Measurements from ENCODE around the gene FOXK1. TPM values are rescaled to one million over a fixed set of nuclear protein-coding genes. Genes with fewer than 3 reads are reported as not detected.

Gene FOXK1
- total RNA-seq, 2 donors from 2014 or later, result 17.3 to 47.5 TPM

DNA sequence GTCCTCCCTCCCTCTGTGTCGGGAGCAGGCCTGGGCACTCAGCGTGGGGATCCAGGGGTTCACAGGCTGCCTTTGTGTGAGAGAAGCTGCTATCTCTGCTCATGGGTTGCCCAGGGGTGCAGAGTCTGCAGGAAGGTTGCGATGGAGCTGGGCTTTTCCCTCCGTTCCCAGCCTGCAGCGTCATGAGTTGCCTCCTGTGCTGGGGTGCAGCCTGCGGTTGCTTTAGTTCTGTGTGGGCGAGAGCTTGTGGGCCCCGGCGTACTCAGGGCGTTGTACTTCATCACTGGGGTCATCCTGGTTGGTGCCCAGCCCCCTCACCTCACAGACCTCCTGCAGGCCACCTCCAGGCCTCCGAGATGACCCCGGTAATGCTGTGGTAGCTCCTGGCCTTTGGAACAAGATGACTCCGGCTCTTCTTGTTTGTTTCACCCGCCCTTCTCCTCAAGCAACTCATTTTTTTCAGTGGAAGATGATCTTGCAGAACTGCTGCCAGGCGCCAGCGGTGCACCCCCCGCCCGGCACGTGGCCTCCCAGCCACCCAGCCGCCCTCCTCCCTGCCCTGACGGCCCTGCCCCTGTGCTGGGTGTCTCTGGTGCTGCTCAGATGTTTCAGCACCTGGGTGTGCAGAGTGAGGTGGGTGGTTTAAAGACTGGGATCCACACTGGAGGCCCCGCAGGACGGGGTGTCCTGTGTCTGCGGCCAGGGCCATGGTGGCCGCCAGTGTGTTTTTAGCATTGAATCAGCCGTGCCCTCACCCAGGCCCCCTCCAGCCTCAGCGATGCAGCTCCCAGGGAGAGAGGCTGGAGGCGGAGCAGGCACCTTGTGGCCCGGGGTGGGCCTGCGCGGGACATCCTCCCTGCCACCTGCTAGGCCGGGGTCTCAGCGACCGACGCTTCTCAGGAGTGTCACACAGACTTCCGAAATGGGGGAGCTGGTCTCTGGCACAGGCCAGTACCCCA, 100.5 kb downstream of the FOXK1 start:
- intact Hi-C loops (cut with DNase I), result no loop called here
- peaks cover 21 to 23% of the 10 kb centered on the region in 2 donors for H3K36me3 ChIP-seq

DNA sequence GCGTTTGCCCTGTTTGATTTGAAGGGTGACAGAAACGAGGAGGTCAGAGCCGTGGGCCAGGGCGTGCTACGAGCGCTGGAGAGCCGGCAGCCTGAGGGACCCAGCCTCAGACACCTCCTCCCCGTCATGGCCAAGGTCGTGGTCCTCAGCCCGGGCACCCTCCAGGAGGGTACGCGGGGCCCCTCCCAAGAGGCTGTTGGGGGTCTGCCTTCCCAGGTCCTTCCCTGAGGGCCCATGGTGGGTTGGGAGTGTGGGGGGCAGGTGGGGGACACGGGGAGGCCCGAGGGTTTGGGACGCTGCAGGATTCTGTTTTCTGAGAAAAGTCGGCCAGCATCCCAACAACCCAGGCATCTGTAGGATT, 101.2 kb downstream of the FOXK1 start:
- intact Hi-C loops (cut with DNase I), result no loop called here
- 91% methylated on average over 16 of the region's 16 CpGs for WGBS
- no peak for TF ChIP-seq POLR2A (IDR thresholded peaks at IDR 0.05)
- H3K9me3 ChIP-seq, result no peaks in the 10 kb centered on the region
- H3K4me1 ChIP-seq (replicated peaks), result no peaks in the 10 kb centered on the region
- no peak overlapping the region for H3K4me3 ChIP-seq
- no peak for DNase-seq (ENCODE audit: low spot score)
- H3K36me3 ChIP-seq, result peaks cover 21 to 23% of the 10 kb centered on the region in 2 donors
- H3K27me3 ChIP-seq (replicated peaks; ENCODE audit: insufficient read depth), result no peaks in the 10 kb centered on the region
- H3K27ac ChIP-seq, result no peak overlapping the region

More for the DNA sequence above, 100.5 kb downstream of the FOXK1 start:
- WGBS, result 93% methylated on average over 36 of the region's 36 CpGs
- DNase-seq (ENCODE audit: low spot score), result no peak
- no peak overlapping the region for H3K4me3 ChIP-seq
- H3K27ac ChIP-seq, result no peak overlapping the region
- no peaks in the 10 kb centered on the region for H3K4me1 ChIP-seq (replicated peaks)
- TF ChIP-seq POLR2AphosphoS5 (IDR thresholded peaks at IDR 0.05) (no peak), POLR2A (IDR thresholded peaks at IDR 0.05) (no peak)
- TF ChIP-seq, protein P1, sequence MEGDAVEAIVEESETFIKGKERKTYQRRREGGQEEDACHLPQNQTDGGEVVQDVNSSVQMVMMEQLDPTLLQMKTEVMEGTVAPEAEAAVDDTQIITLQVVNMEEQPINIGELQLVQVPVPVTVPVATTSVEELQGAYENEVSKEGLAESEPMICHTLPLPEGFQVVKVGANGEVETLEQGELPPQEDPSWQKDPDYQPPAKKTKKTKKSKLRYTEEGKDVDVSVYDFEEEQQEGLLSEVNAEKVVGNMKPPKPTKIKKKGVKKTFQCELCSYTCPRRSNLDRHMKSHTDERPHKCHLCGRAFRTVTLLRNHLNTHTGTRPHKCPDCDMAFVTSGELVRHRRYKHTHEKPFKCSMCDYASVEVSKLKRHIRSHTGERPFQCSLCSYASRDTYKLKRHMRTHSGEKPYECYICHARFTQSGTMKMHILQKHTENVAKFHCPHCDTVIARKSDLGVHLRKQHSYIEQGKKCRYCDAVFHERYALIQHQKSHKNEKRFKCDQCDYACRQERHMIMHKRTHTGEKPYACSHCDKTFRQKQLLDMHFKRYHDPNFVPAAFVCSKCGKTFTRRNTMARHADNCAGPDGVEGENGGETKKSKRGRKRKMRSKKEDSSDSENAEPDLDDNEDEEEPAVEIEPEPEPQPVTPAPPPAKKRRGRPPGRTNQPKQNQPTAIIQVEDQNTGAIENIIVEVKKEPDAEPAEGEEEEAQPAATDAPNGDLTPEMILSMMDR (IDR thresholded peaks at IDR 0.05), result no peak
- no peaks in the 10 kb centered on the region for H3K27me3 ChIP-seq (replicated peaks; ENCODE audit: insufficient read depth)
- no peaks in the 10 kb centered on the region for H3K9me3 ChIP-seq

- 85% methylated on average over 30 of the region's 40 CpGs for WGBS
- Histone ChIP-seq H3K27me3 (replicated peaks; ENCODE audit: insufficient read depth) (no peaks in the 10 kb centered on the region), H3K9me3 (no peaks in the 10 kb centered on the region), H3K27ac (no peak overlapping the region), H3K4me1 (replicated peaks) (no peaks in the 10 kb centered on the region), H3K4me3 (no peak overlapping the region), H3K36me3 (peaks cover 21 to 23% of the 10 kb centered on the region in 2 donors)
- TF ChIP-seq, protein P1 (IDR thresholded peaks at IDR 0.05), result no peak
- TF ChIP-seq POLR2A (IDR thresholded peaks at IDR 0.05) (no peak), POLR2AphosphoS5 (IDR thresholded peaks at IDR 0.05) (no peak)
- intact Hi-C loops (cut with DNase I), result no loop called here
- no peak for DNase-seq (ENCODE audit: low spot score)
Measured at GRCh38 chr7:4783762-4784351, 101.8 kb downstream of the FOXK1 start.

GRCh38 chr7:4784799-4785198, 102.7 kb downstream of the FOXK1 start:
- no peak overlapping the region for H3K4me3 ChIP-seq
- no peak overlapping the region for H3K27ac ChIP-seq
- H3K27me3 ChIP-seq (replicated peaks; ENCODE audit: insufficient read depth), result no peaks in the 10 kb centered on the region
- no peaks in the 10 kb centered on the region for H3K9me3 ChIP-seq
- 94% methylated on average over 16 of the region's 19 CpGs for WGBS
- no peak for TF ChIP-seq POLR2A (IDR thresholded peaks at IDR 0.05)
- TF ChIP-seq, protein P1 (IDR thresholded peaks at IDR 0.05), result no peak
- no peak for TF ChIP-seq POLR2AphosphoS5 (IDR thresholded peaks at IDR 0.05)
- DNase-seq (ENCODE audit: low spot score), result no peak
- intact Hi-C loops (cut with DNase I), result no loop called here
- peaks cover 21 to 23% of the 10 kb centered on the region in 2 donors for H3K36me3 ChIP-seq
- no peaks in the 10 kb centered on the region for H3K4me1 ChIP-seq (replicated peaks)

DNA sequence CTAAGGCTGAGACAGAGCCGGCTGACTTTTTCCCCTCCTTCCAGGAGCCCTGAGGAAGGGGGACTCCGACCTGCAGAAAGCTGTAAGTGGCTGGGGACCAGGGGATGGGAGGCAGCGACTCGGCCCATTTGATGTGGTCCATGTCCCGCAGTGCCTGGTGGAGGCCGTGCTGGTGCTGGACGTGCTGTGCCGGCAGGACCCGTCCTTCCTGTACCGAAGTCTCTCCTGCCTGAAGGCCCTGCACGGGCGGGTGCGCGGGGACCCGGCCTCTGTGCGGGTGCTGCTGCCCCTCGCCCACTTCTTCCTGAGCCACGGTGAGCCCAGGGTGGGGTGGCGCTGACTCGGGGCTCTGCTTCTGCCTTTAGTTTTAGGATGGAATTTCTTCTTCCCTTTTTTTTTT, 103.3 kb downstream of the FOXK1 start:
- intact Hi-C loops (cut with DNase I), result no loop called here
- Histone ChIP-seq H3K4me3 (no peak overlapping the region), H3K36me3 (peaks cover 21 to 23% of the 10 kb centered on the region in 2 donors), H3K4me1 (replicated peaks) (no peaks in the 10 kb centered on the region), H3K27me3 (replicated peaks; ENCODE audit: insufficient read depth) (no peaks in the 10 kb centered on the region), H3K9me3 (no peaks in the 10 kb centered on the region), H3K27ac (no peak overlapping the region)
- TF ChIP-seq, protein P1 (IDR thresholded peaks at IDR 0.05), result no peak
- TF ChIP-seq POLR2AphosphoS5 (IDR thresholded peaks at IDR 0.05), result no peak
- TF ChIP-seq POLR2A (IDR thresholded peaks at IDR 0.05), result no peak
- WGBS, result 95% methylated on average over 20 of the region's 20 CpGs
- DNase-seq (ENCODE audit: low spot score), result no peak

All from prostate gland (tissue), 2 donors.